ENCODE results near the gene GPD2. TPM values are rescaled to one million over a fixed set of nuclear protein-coding genes. Genes with fewer than 3 reads are reported as not detected.

Gene GPD2
- total and polyA plus RNA-seq, 2 of the 8 experiments (the other 6 are each of a cell fraction or from before 2014, with no cell fraction given) = 8.4 to 43.1 TPM

- no peak for TF ChIP-seq MAX (IDR thresholded peaks at IDR 0.05)
- no peak for TF ChIP-seq CTCF (IDR thresholded peaks at IDR 0.05; ENCODE audit: control extremely low read depth in 1 of 3, insufficient read depth in 1 of 3, low read depth in 1 of 3, low read length in 3 of 3)
- no peak for TF ChIP-seq MAFK (IDR thresholded peaks at IDR 0.05; ENCODE audit: low read depth, low read length)
Measured at GRCh38 chr2:156476850-156477206, 40.6 kb downstream of the GPD2 start (continued).

All from H1 (cell line).